ENCODE data around the gene LDLRAD3.
A peak's percentile ranks its signal among the peaks of the same experiment; 100 is the strongest.

The LDLRAD3 gene

GRCh38 chr11:36123336-36124101 lies 179.7 kb downstream of the LDLRAD3 start:
- H3K27ac ChIP-seq, result no peak overlapping the region
- TF ChIP-seq ZFX (IDR thresholded peaks at IDR 0.05; ENCODE audit: borderline replicate concordance) (no peak), CTCF (IDR thresholded peaks at IDR 0.05) (no peak)

GRCh38 chr11:36126678-36127077 lies 182.8 kb downstream of the LDLRAD3 start:
- no peak for TF ChIP-seq CTCF (IDR thresholded peaks at IDR 0.05)
- TF ChIP-seq ZFX (IDR thresholded peaks at IDR 0.05; ENCODE audit: borderline replicate concordance), result no peak
- H3K27ac ChIP-seq, result no peak overlapping the region

- TF ChIP-seq CTCF (IDR thresholded peaks at IDR 0.05) (no peak), ZFX (IDR thresholded peaks at IDR 0.05; ENCODE audit: borderline replicate concordance) (no peak)
- H3K27ac ChIP-seq, result no peak overlapping the region
Observed at GRCh38 chr11:36127550-36127949, 183.7 kb downstream of the LDLRAD3 start.

GRCh38 chr11:36129955-36130354 lies 186.1 kb downstream of the LDLRAD3 start:
- TF ChIP-seq CTCF (IDR thresholded peaks at IDR 0.05) (no peak), ZFX (IDR thresholded peaks at IDR 0.05; ENCODE audit: borderline replicate concordance) (no peak)
- H3K27ac ChIP-seq, result no peak overlapping the region

GRCh38 chr11:36130401-36130800 lies 186.5 kb downstream of the LDLRAD3 start:
- TF ChIP-seq ZFX (IDR thresholded peaks at IDR 0.05; ENCODE audit: borderline replicate concordance) (no peak), CTCF (IDR thresholded peaks at IDR 0.05) (no peak)
- no peak overlapping the region for H3K27ac ChIP-seq

GRCh38 chr11:36131721-36132397 lies 188.0 kb downstream of the LDLRAD3 start:
- H3K27ac ChIP-seq, result no peak overlapping the region
- TF ChIP-seq CTCF (IDR thresholded peaks at IDR 0.05) (peak; percentile 26), ZFX (IDR thresholded peaks at IDR 0.05; ENCODE audit: borderline replicate concordance) (no peak)

GRCh38 chr11:36132940-36133339 lies 189.1 kb downstream of the LDLRAD3 start:
- H3K27ac ChIP-seq, result no peak overlapping the region
- no peak for TF ChIP-seq ZFX (IDR thresholded peaks at IDR 0.05; ENCODE audit: borderline replicate concordance)
- no peak for TF ChIP-seq CTCF (IDR thresholded peaks at IDR 0.05)

Measured in 22Rv1 (cell line).